Measurements from ENCODE around the gene RAB3IP.

The RAB3IP gene

DNA sequence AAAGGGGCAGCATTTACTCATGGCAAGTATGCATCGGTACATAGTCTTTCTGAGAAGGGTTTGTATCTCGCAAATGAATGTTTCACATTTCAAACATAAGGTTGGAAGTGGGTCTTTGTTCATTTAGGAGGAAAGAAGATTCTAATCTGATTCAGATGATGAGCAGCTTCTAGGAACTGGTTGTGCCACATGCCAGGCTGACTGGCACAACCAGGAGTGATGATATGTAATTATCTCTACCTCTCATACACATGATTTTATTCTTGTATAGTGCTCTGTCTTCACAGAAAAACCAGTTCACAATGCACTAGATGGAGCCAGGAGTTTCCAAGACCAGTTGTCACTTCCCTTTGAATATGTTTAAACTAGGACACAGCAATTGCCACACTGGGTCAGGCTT lies 25.8 kb upstream of the RAB3IP start:
- Histone ChIP-seq H3K4me1 (ENCODE audit: low read length) (no peaks in the 10 kb centered on the region), H3K9me2 (replicated peaks; ENCODE audit: insufficient read depth, low read length) (no peaks in the 10 kb centered on the region), H3K9me3 (replicated peaks; ENCODE audit: insufficient read depth, low read length) (no peaks in the 10 kb centered on the region), H3K4me3 (ENCODE audit: low read length) (no peak overlapping the region), H2AFZ (ENCODE audit: low read length) (no peak overlapping the region), H3K79me2 (ENCODE audit: low read length) (no peaks in the 10 kb centered on the region), H3F3A (ENCODE audit: insufficient read depth, low read length) (no peaks in the 10 kb centered on the region), H3K9ac (ENCODE audit: low read length) (no peak overlapping the region), H3K27me3 (replicated peaks; ENCODE audit: insufficient read depth, low read length) (no peaks in the 10 kb centered on the region), H3K36me3 (replicated peaks; ENCODE audit: insufficient read depth, low read length) (no peaks in the 10 kb centered on the region), H4K20me1 (ENCODE audit: insufficient read depth, low read length) (no peaks in the 10 kb centered on the region), H3K4me2 (ENCODE audit: low read depth, low read length) (no peak overlapping the region), H3K27ac (ENCODE audit: low read length) (no peak overlapping the region)
- no peak for DNase-seq
- TF ChIP-seq EZH2phosphoT487 (IDR thresholded peaks at IDR 0.05; ENCODE audit: low read length), result no peak
- TF ChIP-seq, protein P1, sequence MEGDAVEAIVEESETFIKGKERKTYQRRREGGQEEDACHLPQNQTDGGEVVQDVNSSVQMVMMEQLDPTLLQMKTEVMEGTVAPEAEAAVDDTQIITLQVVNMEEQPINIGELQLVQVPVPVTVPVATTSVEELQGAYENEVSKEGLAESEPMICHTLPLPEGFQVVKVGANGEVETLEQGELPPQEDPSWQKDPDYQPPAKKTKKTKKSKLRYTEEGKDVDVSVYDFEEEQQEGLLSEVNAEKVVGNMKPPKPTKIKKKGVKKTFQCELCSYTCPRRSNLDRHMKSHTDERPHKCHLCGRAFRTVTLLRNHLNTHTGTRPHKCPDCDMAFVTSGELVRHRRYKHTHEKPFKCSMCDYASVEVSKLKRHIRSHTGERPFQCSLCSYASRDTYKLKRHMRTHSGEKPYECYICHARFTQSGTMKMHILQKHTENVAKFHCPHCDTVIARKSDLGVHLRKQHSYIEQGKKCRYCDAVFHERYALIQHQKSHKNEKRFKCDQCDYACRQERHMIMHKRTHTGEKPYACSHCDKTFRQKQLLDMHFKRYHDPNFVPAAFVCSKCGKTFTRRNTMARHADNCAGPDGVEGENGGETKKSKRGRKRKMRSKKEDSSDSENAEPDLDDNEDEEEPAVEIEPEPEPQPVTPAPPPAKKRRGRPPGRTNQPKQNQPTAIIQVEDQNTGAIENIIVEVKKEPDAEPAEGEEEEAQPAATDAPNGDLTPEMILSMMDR (IDR thresholded peaks at IDR 0.05; ENCODE audit: low read length), result no peak
- TF ChIP-seq EZH2 (optimal IDR thresholded peaks at IDR 0.05; ENCODE audit: low read depth, low read length), result no peak

DNA sequence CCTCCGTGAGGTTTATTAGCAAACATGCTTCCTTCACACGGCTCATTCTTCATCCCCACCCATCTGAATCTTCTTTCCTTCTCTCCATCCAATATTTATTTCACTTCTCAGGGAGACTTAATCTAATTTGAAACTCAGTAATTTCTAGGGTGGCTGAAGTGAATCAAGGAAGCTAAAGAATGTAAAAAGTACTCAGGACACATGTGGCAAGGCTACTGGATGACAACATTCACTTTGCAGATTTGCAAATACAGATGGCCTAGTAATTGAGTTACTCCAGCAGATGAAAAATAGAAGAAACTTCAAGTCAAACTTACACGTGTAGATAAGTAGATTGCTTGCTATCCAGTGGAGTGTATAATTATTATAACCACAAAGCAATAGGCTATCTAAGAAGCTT lies 24.1 kb upstream of the RAB3IP start:
- no peaks in the 10 kb centered on the region for H4K20me1 ChIP-seq (ENCODE audit: insufficient read depth, low read length)
- H3K27ac ChIP-seq (ENCODE audit: low read length), result no peak overlapping the region
- DNase-seq, result no peak
- no peaks in the 10 kb centered on the region for H3K36me3 ChIP-seq (replicated peaks; ENCODE audit: insufficient read depth, low read length)
- TF ChIP-seq EZH2phosphoT487 (IDR thresholded peaks at IDR 0.05; ENCODE audit: low read length) (no peak), EZH2 (optimal IDR thresholded peaks at IDR 0.05; ENCODE audit: low read depth, low read length) (no peak)
- TF ChIP-seq, protein P1 (IDR thresholded peaks at IDR 0.05; ENCODE audit: low read length), result no peak
- H3F3A ChIP-seq (ENCODE audit: insufficient read depth, low read length), result no peaks in the 10 kb centered on the region
- H3K4me1 ChIP-seq (ENCODE audit: low read length), result no peaks in the 10 kb centered on the region
- no peaks in the 10 kb centered on the region for H3K9me2 ChIP-seq (replicated peaks; ENCODE audit: insufficient read depth, low read length)
- H2AFZ ChIP-seq (ENCODE audit: low read length), result no peak overlapping the region
- no peaks in the 10 kb centered on the region for H3K79me2 ChIP-seq (ENCODE audit: low read length)
- H3K27me3 ChIP-seq (replicated peaks; ENCODE audit: insufficient read depth, low read length), result no peaks in the 10 kb centered on the region
- no peak overlapping the region for H3K4me3 ChIP-seq (ENCODE audit: low read length)
- H3K9ac ChIP-seq (ENCODE audit: low read length), result no peak overlapping the region
- no peaks in the 10 kb centered on the region for H3K9me3 ChIP-seq (replicated peaks; ENCODE audit: insufficient read depth, low read length)
- H3K4me2 ChIP-seq (ENCODE audit: low read depth, low read length), result no peak overlapping the region

DNA sequence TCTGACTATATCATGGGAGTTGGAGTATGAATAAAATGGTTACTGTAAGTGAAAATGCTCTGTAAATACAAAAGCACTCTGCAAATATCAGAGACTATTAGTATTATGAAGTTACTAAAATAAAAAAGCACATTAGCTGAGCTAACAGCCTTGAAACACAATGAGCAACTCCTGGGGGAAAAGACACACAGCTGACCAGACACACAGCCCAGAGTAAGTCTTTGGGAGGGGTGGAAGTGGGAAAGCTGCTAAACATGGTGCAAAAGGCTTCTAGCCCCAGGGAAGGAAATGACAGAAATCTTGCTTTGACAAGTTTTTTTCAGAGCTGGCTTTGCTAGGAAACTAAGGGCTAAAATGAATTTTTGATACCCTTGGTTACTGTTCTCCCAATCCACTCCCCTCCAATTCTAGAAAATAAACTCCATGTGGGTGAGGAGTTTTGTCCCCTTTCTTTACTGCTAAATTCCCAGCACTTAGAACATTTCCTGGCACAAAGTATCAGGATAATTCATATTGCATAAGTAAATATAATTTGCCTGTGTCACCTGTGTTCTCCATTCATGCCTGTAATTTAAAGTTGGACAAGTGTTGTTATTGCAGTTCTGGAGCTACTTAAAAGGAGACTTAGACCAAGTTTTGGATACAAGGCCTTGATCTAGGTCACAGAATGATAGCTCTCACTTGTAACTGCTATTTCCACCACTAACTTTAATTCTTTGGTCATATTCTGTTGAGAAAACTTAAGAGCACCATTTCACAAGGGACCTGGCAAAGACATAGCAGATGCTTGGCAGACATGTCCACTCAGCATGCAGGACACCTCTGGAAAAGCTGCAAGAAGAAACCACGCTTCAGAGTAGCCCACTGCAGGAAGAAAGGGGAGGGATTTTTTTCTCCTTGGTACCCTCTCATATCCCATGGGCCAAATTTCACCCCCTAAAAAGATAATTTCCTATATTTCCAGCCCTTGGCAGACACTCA lies 19.0 kb upstream of the RAB3IP start:
- DNase-seq, result no peak
- no peaks in the 10 kb centered on the region for H3K9me2 ChIP-seq (replicated peaks; ENCODE audit: insufficient read depth, low read length)
- H3K27me3 ChIP-seq (replicated peaks; ENCODE audit: insufficient read depth, low read length), result no peaks in the 10 kb centered on the region
- no peaks in the 10 kb centered on the region for H4K20me1 ChIP-seq (ENCODE audit: insufficient read depth, low read length)
- H3K4me2 ChIP-seq (ENCODE audit: low read depth, low read length), result no peak overlapping the region
- H3K4me1 ChIP-seq (ENCODE audit: low read length), result no peaks in the 10 kb centered on the region
- H3K4me3 ChIP-seq (ENCODE audit: low read length), result no peak overlapping the region
- no peaks in the 10 kb centered on the region for H3K9me3 ChIP-seq (replicated peaks; ENCODE audit: insufficient read depth, low read length)
- TF ChIP-seq EZH2phosphoT487 (IDR thresholded peaks at IDR 0.05; ENCODE audit: low read length), result no peak
- no peak for TF ChIP-seq EZH2 (optimal IDR thresholded peaks at IDR 0.05; ENCODE audit: low read depth, low read length)
- TF ChIP-seq, protein P1 (IDR thresholded peaks at IDR 0.05; ENCODE audit: low read length), result no peak
- H3F3A ChIP-seq (ENCODE audit: insufficient read depth, low read length), result no peaks in the 10 kb centered on the region
- H3K36me3 ChIP-seq (replicated peaks; ENCODE audit: insufficient read depth, low read length), result no peaks in the 10 kb centered on the region
- H3K27ac ChIP-seq (ENCODE audit: low read length), result no peak overlapping the region
- H3K79me2 ChIP-seq (ENCODE audit: low read length), result no peaks in the 10 kb centered on the region
- H2AFZ ChIP-seq (ENCODE audit: low read length), result no peak overlapping the region
- H3K9ac ChIP-seq (ENCODE audit: low read length), result no peak overlapping the region

Data from MM.1S (cell line).